ENCODE results near the gene PRKN. TPM values are rescaled to one million over a fixed set of nuclear protein-coding genes. Genes with fewer than 3 reads are reported as not detected.

PRKN gene
- total RNA-seq, 1 donor from 2014 or later: 1.3 TPM

DNA sequence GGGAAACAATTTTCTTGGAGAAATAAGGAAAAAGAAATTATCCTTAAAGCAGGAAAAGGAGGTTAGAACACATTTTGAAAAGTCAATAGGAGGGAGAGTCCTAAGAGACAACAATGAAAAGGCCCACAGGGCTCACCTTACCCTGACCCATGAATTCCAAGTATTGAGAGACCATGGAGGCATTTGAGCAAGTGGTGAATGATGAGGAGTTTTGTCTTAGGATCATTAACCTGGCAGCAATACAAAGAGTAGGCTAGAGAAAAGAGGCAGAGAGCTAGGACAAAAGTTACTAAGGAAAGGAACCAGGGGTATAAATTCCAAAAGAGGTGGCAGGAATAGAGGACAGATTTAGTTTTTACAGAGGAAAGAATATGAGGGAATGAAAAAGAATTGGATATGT lies 44.9 kb upstream of the PRKN start:
- Histone ChIP-seq H3K4me2 (ENCODE audit: low read length) (no peak overlapping the region), H3K9me3 (ENCODE audit: insufficient read depth, low read depth, low read length) (no peaks in the 10 kb centered on the region), H3K4me1 (ENCODE audit: insufficient read depth, low read length) (no peaks in the 10 kb centered on the region), H3K27ac (ENCODE audit: low read depth, low read length) (no peak overlapping the region), H4K20me1 (ENCODE audit: insufficient read depth, low read length) (no peaks in the 10 kb centered on the region), H3K36me3 (ENCODE audit: insufficient read depth, low read length) (no peaks in the 10 kb centered on the region), H2AFZ (ENCODE audit: low read depth, low read length) (no peak overlapping the region), H3K9ac (ENCODE audit: low read length) (no peak overlapping the region), H3K4me3 (ENCODE audit: insufficient read depth, low read depth, low read length) (no peak overlapping the region), H3K27me3 (ENCODE audit: insufficient read depth, low read length) (no peaks in the 10 kb centered on the region), H3K79me2 (ENCODE audit: insufficient read depth, low read length) (no peaks in the 10 kb centered on the region)
- DNase-seq (ENCODE audit: low read depth) (no peak), FAIRE-seq (no peak)
- Mint-ChIP-seq H3K27me3 (ENCODE audit: low read depth, unreplicated experiment) (no peaks in the 10 kb centered on the region), H3K9me3 (ENCODE audit: unreplicated experiment) (no peaks in the 10 kb centered on the region), H3K36me3 (ENCODE audit: low read depth, unreplicated experiment) (no peaks in the 10 kb centered on the region), H3K4me3 (ENCODE audit: unreplicated experiment) (no peak overlapping the region), H3K4me1 (ENCODE audit: low read depth, unreplicated experiment) (no peaks in the 10 kb centered on the region), H3K27ac (ENCODE audit: unreplicated experiment) (no peak overlapping the region)
- TF ChIP-seq EZH2 (IDR thresholded peaks at IDR 0.05; ENCODE audit: insufficient read depth, low read length): no peak
- TF ChIP-seq, protein P1, sequence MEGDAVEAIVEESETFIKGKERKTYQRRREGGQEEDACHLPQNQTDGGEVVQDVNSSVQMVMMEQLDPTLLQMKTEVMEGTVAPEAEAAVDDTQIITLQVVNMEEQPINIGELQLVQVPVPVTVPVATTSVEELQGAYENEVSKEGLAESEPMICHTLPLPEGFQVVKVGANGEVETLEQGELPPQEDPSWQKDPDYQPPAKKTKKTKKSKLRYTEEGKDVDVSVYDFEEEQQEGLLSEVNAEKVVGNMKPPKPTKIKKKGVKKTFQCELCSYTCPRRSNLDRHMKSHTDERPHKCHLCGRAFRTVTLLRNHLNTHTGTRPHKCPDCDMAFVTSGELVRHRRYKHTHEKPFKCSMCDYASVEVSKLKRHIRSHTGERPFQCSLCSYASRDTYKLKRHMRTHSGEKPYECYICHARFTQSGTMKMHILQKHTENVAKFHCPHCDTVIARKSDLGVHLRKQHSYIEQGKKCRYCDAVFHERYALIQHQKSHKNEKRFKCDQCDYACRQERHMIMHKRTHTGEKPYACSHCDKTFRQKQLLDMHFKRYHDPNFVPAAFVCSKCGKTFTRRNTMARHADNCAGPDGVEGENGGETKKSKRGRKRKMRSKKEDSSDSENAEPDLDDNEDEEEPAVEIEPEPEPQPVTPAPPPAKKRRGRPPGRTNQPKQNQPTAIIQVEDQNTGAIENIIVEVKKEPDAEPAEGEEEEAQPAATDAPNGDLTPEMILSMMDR (IDR thresholded peaks at IDR 0.05; ENCODE audit: insufficient read depth, low read depth, low read length): no peak

DNA sequence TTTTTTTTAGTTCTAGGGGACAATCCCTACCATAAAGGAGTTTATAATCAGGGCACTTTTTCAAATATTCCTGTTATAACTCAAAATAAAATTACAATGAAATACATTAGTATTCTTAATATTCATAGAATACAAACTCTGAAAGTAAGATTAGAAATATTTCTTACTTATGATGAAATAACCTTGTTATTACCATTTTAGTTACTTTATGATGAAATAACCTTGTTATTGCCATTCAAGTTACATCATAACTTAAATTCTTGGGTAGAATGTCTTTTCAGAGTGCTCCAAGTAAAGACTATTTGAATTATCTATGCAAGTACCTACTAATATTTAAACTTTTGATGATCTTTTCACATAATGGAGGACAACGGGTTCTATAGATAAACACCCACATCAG lies 43.4 kb upstream of the PRKN start:
- no peak overlapping the region for H3K4me3 Mint-ChIP-seq (ENCODE audit: unreplicated experiment)
- H3K36me3 Mint-ChIP-seq (ENCODE audit: low read depth, unreplicated experiment): no peaks in the 10 kb centered on the region
- TF ChIP-seq, protein P1 (IDR thresholded peaks at IDR 0.05; ENCODE audit: insufficient read depth, low read depth, low read length): no peak
- TF ChIP-seq EZH2 (IDR thresholded peaks at IDR 0.05; ENCODE audit: insufficient read depth, low read length): no peak

DNA sequence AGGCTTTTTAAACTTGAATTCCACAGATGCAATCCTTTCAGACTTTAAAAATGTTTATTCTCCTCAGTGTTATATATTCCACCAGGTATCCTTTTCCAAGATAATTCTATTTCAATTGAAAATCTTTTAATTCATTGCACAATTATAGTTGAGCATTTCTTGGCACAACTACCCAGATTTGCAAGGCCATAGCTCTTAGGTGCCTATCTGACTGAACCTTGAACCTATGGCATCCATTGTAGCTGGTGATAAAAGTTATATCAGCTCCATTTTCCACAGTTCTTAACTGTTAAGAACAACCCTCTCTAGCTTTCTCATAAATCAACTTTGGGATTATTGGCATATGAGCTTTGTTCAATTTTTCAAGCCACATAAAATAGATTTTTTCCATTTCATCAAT lies 42.6 kb upstream of the PRKN start:
- TF ChIP-seq EZH2 (IDR thresholded peaks at IDR 0.05; ENCODE audit: insufficient read depth, low read length): no peak
- TF ChIP-seq, protein P1 (IDR thresholded peaks at IDR 0.05; ENCODE audit: insufficient read depth, low read depth, low read length): no peak
- Histone ChIP-seq H3K4me3 (ENCODE audit: insufficient read depth, low read depth, low read length) (no peak overlapping the region), H3K27ac (ENCODE audit: low read depth, low read length) (no peak overlapping the region), H3K4me2 (ENCODE audit: low read length) (no peak overlapping the region), H3K27me3 (ENCODE audit: insufficient read depth, low read length) (no peaks in the 10 kb centered on the region), H3K9me3 (ENCODE audit: insufficient read depth, low read depth, low read length) (no peaks in the 10 kb centered on the region), H2AFZ (ENCODE audit: low read depth, low read length) (no peak overlapping the region), H4K20me1 (ENCODE audit: insufficient read depth, low read length) (no peaks in the 10 kb centered on the region), H3K9ac (ENCODE audit: low read length) (no peak overlapping the region), H3K36me3 (ENCODE audit: insufficient read depth, low read length) (no peaks in the 10 kb centered on the region), H3K4me1 (ENCODE audit: insufficient read depth, low read length) (no peaks in the 10 kb centered on the region), H3K79me2 (ENCODE audit: insufficient read depth, low read length) (no peaks in the 10 kb centered on the region)
- DNase-seq (ENCODE audit: low read depth) (no peak), FAIRE-seq (no peak)
- no peak overlapping the region for H3K4me3 Mint-ChIP-seq (ENCODE audit: unreplicated experiment)
- H3K27ac Mint-ChIP-seq (ENCODE audit: unreplicated experiment): no peak overlapping the region
- H3K9me3 Mint-ChIP-seq (ENCODE audit: unreplicated experiment): no peaks in the 10 kb centered on the region
- H3K27me3 Mint-ChIP-seq (ENCODE audit: low read depth, unreplicated experiment): no peaks in the 10 kb centered on the region
- no peaks in the 10 kb centered on the region for H3K4me1 Mint-ChIP-seq (ENCODE audit: low read depth, unreplicated experiment)
- no peaks in the 10 kb centered on the region for H3K36me3 Mint-ChIP-seq (ENCODE audit: low read depth, unreplicated experiment)

More for the DNA sequence above, 43.4 kb upstream of the PRKN start:
- Histone ChIP-seq H3K27me3 (ENCODE audit: insufficient read depth, low read length) (no peaks in the 10 kb centered on the region), H3K4me3 (ENCODE audit: insufficient read depth, low read depth, low read length) (no peak overlapping the region), H3K4me2 (ENCODE audit: low read length) (no peak overlapping the region), H2AFZ (ENCODE audit: low read depth, low read length) (no peak overlapping the region), H3K27ac (ENCODE audit: low read depth, low read length) (no peak overlapping the region), H3K79me2 (ENCODE audit: insufficient read depth, low read length) (no peaks in the 10 kb centered on the region), H3K36me3 (ENCODE audit: insufficient read depth, low read length) (no peaks in the 10 kb centered on the region), H4K20me1 (ENCODE audit: insufficient read depth, low read length) (no peaks in the 10 kb centered on the region), H3K4me1 (ENCODE audit: insufficient read depth, low read length) (no peaks in the 10 kb centered on the region), H3K9me3 (ENCODE audit: insufficient read depth, low read depth, low read length) (no peaks in the 10 kb centered on the region), H3K9ac (ENCODE audit: low read length) (no peak overlapping the region)
- H3K27ac Mint-ChIP-seq (ENCODE audit: unreplicated experiment): no peak overlapping the region
- no peak for FAIRE-seq
- no peaks in the 10 kb centered on the region for H3K9me3 Mint-ChIP-seq (ENCODE audit: unreplicated experiment)
- no peaks in the 10 kb centered on the region for H3K27me3 Mint-ChIP-seq (ENCODE audit: low read depth, unreplicated experiment)
- DNase-seq (ENCODE audit: low read depth): no peak
- H3K4me1 Mint-ChIP-seq (ENCODE audit: low read depth, unreplicated experiment): no peaks in the 10 kb centered on the region
